Measurements from ENCODE around the gene TTBK1. TPM values are rescaled to one million over a fixed set of nuclear protein-coding genes. Genes with fewer than 3 reads are reported as not detected.
A peak's percentile ranks its signal among the peaks of the same experiment; 100 is the strongest.

TTBK1 gene
- total RNA-seq, 4 donors from 2014 or later, result 0.06 to 0.14 TPM; not detected in 2

- DNase-seq, result no peak
- Histone ChIP-seq H3K4me3 (no peak overlapping the region), H3K36me3 (no peaks in the 10 kb centered on the region), H3K9me3 (no peaks in the 10 kb centered on the region), H3K27ac (peak overlapping the region in 1 of 2 donors; percentile 27), H3K4me1 (peaks cover 0 to 10% of the 10 kb centered on the region in 2 donors), H3K27me3 (no peaks in the 10 kb centered on the region)
- intact Hi-C loops (cut with DNase I; ENCODE audit: low total_unique reads), result no loop called here
- no peak for TF ChIP-seq POLR2A (IDR thresholded peaks at IDR 0.05)
- TF ChIP-seq CTCF (IDR thresholded peaks at IDR 0.05), result no peak
Observed at GRCh38 chr6:43277643-43278523, 34.6 kb downstream of the TTBK1 start.

GRCh38 chr6:43278524-43279078 lies 35.3 kb downstream of the TTBK1 start:
- peak overlapping the region in 1 of 2 donors; percentile 27 for H3K27ac ChIP-seq

GRCh38 chr6:43280234-43280633 lies 37.0 kb downstream of the TTBK1 start:
- no peaks in the 10 kb centered on the region for H3K36me3 ChIP-seq
- no peak overlapping the region for H3K27ac ChIP-seq
- H3K4me1 ChIP-seq, result peaks cover 0 to 4% of the 10 kb centered on the region in 2 donors
- no peaks in the 10 kb centered on the region for H3K9me3 ChIP-seq
- H3K4me3 ChIP-seq, result no peak overlapping the region
- TF ChIP-seq CTCF (IDR thresholded peaks at IDR 0.05) (no peak), POLR2A (IDR thresholded peaks at IDR 0.05) (no peak)
- intact Hi-C loops (cut with DNase I; ENCODE audit: low total_unique reads), result no loop called here
- H3K27me3 ChIP-seq, result no peaks in the 10 kb centered on the region
- no peak for DNase-seq

More at GRCh38 chr6:43278524-43279078, 35.3 kb downstream of the TTBK1 start:
- Histone ChIP-seq H3K27me3 (no peaks in the 10 kb centered on the region), H3K36me3 (no peaks in the 10 kb centered on the region), H3K4me1 (peaks cover 0 to 10% of the 10 kb centered on the region in 2 donors), H3K4me3 (no peak overlapping the region), H3K9me3 (no peaks in the 10 kb centered on the region)
- TF ChIP-seq POLR2A (IDR thresholded peaks at IDR 0.05) (no peak), CTCF (IDR thresholded peaks at IDR 0.05) (no peak)
- no peak for DNase-seq
- intact Hi-C loops (cut with DNase I; ENCODE audit: low total_unique reads), result no loop called here

- intact Hi-C loops (cut with DNase I; ENCODE audit: low total_unique reads), result no loop called here
- H3K4me3 ChIP-seq, result no peak overlapping the region
- H3K27ac ChIP-seq, result no peak overlapping the region
- TF ChIP-seq CTCF (IDR thresholded peaks at IDR 0.05) (no peak), POLR2A (IDR thresholded peaks at IDR 0.05) (no peak)
- no peak for DNase-seq
- H3K4me1 ChIP-seq, result no peaks in the 10 kb centered on the region
- no peaks in the 10 kb centered on the region for H3K9me3 ChIP-seq
- H3K36me3 ChIP-seq, result no peaks in the 10 kb centered on the region
- no peaks in the 10 kb centered on the region for H3K27me3 ChIP-seq
Observed at GRCh38 chr6:43282060-43282459, 38.8 kb downstream of the TTBK1 start.
